Progenitor cell of endocrine pancreas (in vitro differentiated cells): ENCODE results near the gene IFNL4. TPM values are rescaled to one million over a fixed set of nuclear protein-coding genes. Genes with fewer than 3 reads are reported as not detected.
"Not testable (repeated sequence)": the region's sequence is repeated elsewhere in the genome, so short reads cannot be mapped to it uniquely, and the experiment has no call there.

Source experiments
- DNase-seq: peaks from one replicate; pipeline ENCODE4 v3.0.0; 2021; ENCODE audit warnings: low spot score; ENCODE audit not compliant: unreplicated experiment
- H3K27ac Mint-ChIP-seq: 2 replicates; pipeline ENCODE4 v1.8.0; 2021; ENCODE audit warnings: mild to moderate bottlenecking, moderate library complexity, mixed read lengths
- H3K27me3 Mint-ChIP-seq: 2 replicates; pipeline ENCODE4 v1.8.0; 2021; ENCODE audit warnings: mixed read lengths
- H3K36me3 Mint-ChIP-seq: 2 replicates; pipeline ENCODE4 v1.8.0; 2022; ENCODE audit warnings: mixed read lengths; ENCODE audit not compliant: insufficient read depth
- H3K4me1 Mint-ChIP-seq: 2 replicates; pipeline ENCODE4 v1.8.0; 2021; ENCODE audit warnings: low read depth, mixed read lengths
- H3K4me3 Mint-ChIP-seq: 2 replicates; pipeline ENCODE4 v1.8.0; 2021; ENCODE audit warnings: low read depth, mild to moderate bottlenecking, moderate library complexity, mixed read lengths
- H3K9me3 Mint-ChIP-seq: 2 replicates; pipeline ENCODE4 v1.8.0; 2021; ENCODE audit warnings: low read depth, mixed read lengths
- total RNA-seq: library from RNA; stranded (reverse); gene quantifications from 2 replicates; pipeline ENCODE4 v1.2.1, GENCODE V29; 2021
- TF ChIP-seq, protein P1 (sequence below): fragments of 200-600 bp; sonication (generic); IDR thresholded peaks from one replicate; pipeline ENCODE4 v1.5.0; 2021; ENCODE audit warnings: antibody characterized with exemption, mild to moderate bottlenecking; ENCODE audit not compliant: unreplicated experiment

The IFNL4 gene
- total RNA-seq, 1 donor from 2014 or later: not detected

DNA sequence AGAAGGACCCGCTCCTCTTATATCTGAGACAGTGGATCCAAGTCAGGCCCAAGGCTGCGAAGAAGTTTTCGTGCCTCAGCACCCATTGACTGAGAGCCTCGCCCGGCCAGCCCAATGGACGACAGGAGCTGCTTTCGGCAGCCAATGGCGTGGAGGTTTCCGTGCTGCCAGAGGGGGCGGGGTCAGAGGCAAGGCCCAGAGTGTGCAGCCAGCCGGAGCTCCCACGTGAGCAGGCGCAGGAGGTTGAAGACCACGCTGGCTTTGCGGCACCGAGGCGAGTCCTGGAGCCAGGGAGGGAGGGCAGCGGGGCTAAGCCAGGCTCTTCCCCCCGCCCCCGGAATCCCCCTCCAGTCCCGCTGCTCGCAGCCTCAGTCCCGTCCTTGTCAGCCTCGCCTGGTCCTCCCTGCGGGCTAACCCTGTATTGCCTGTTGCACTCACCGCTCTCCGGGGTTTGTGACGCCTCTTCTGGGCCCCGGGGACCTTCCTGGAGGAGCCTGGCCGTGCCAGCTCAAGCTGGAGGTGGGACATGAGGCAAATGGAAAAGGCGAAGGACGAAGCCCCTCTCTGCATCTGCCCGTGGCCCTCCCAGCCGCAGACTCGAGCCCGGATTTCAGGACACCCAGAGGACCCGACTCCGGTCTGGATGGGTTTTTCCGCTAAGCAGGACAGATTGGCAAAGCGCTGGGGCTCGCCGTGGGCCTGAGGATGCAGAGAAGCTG is 1.5 kb downstream of the IFNL4 start:
- H3K27me3 Mint-ChIP-seq: peaks cover 61% of the 10 kb centered on the region
- no peak overlapping the region for H3K27ac Mint-ChIP-seq
- no peaks in the 10 kb centered on the region for H3K36me3 Mint-ChIP-seq
- H3K9me3 Mint-ChIP-seq: no peaks in the 10 kb centered on the region
- no peak overlapping the region for H3K4me3 Mint-ChIP-seq
- H3K4me1 Mint-ChIP-seq: no peaks in the 10 kb centered on the region
- TF ChIP-seq, protein P1, sequence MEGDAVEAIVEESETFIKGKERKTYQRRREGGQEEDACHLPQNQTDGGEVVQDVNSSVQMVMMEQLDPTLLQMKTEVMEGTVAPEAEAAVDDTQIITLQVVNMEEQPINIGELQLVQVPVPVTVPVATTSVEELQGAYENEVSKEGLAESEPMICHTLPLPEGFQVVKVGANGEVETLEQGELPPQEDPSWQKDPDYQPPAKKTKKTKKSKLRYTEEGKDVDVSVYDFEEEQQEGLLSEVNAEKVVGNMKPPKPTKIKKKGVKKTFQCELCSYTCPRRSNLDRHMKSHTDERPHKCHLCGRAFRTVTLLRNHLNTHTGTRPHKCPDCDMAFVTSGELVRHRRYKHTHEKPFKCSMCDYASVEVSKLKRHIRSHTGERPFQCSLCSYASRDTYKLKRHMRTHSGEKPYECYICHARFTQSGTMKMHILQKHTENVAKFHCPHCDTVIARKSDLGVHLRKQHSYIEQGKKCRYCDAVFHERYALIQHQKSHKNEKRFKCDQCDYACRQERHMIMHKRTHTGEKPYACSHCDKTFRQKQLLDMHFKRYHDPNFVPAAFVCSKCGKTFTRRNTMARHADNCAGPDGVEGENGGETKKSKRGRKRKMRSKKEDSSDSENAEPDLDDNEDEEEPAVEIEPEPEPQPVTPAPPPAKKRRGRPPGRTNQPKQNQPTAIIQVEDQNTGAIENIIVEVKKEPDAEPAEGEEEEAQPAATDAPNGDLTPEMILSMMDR: no peak
- DNase-seq: no peak

DNA sequence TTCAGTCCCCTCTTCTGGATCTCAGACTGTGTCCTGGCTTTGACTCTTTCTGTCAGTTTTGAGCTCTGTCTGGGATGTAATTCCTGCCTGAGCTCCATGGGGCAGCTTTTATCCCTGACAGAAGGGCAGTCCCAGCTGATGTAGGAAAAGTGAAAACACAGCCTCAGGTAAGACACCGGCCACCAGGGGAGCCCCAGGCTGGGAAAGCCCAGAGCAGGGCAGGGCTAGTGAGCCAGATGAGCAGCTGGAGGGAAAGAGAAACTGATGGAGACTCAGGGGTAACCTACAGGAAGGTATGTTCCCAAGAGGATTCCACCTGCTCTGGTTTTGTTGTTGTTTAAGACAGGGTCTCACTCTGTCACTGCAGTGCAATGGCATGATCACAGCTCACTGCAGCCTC is 3.5 kb downstream of the IFNL4 start:
- H3K4me3 Mint-ChIP-seq, H3K36me3 Mint-ChIP-seq, H3K4me1 Mint-ChIP-seq, DNase-seq, H3K27ac Mint-ChIP-seq, H3K9me3 Mint-ChIP-seq: not testable (repeated sequence)
- H3K27me3 Mint-ChIP-seq: peaks cover 54% of the 10 kb centered on the region

DNA sequence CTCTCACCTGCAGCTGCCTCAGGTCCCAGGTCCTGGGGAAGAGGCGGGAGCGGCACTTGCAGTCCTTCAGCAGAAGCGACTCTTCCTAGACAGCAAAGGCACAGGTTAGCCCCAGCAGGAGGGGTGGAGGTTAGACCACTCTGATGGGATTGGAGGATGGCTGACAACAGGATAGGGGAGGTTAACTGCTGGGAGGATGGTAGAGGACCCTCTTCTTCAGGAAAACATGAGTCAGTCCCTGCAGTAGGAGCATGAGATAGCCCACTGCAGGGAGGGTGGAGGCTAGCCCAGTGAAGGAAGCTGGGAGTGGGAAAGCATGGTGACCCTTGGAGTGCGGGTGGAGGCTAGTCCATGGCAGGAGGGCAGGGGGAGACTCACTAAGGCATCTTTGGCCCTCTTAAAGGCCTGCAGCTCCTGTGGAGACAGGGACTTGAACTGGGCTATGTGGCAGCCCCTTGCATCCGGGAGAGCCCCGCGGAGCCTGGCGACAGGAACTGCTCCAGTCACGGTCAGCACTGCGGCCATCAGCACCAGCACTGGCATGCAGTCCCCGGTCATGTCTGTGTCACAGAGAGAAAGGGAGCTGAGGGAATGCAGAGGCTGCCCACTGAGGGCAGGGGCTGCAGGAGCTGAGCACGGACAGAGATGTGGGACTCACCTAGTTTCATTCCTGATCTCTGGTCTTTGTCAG is 4.1 kb downstream of the IFNL4 start, which contains the start of gene IFNL3:
Gene IFNL3, minus strand, starts transcription at position 597 of the 691 bp plus-strand sequence. Its CDS starts 39 bp downstream, at position 558.
- H3K4me1 Mint-ChIP-seq, H3K4me3 Mint-ChIP-seq, DNase-seq, H3K27ac Mint-ChIP-seq, H3K9me3 Mint-ChIP-seq, H3K36me3 Mint-ChIP-seq: not testable (repeated sequence)
- peaks cover 55% of the 10 kb centered on the region for H3K27me3 Mint-ChIP-seq

DNA sequence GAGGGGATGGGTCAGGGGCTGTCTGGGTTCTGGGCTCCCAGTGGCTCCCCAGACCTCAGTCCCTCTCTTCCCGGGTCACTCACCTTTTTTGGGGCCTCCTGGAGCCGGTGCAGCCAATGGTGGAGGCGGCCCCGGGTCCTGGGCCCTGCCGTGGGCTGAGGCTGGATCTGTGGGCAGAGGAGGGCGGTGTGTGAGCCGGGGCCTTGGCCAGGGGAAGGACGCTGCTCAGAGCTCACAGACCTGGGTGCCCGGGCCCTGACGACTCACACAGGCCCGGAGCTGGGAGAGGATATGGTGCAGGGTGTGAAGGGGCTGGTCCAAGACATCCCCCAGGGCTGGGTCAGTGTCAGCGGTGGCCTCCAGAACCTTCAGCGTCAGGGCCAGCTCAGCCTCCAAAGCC is 4.9 kb downstream of the IFNL4 start:
- H3K27ac Mint-ChIP-seq, H3K4me1 Mint-ChIP-seq, DNase-seq, H3K4me3 Mint-ChIP-seq, H3K36me3 Mint-ChIP-seq, H3K9me3 Mint-ChIP-seq: not testable (repeated sequence)
- H3K27me3 Mint-ChIP-seq: peaks cover 49% of the 10 kb centered on the region

DNA sequence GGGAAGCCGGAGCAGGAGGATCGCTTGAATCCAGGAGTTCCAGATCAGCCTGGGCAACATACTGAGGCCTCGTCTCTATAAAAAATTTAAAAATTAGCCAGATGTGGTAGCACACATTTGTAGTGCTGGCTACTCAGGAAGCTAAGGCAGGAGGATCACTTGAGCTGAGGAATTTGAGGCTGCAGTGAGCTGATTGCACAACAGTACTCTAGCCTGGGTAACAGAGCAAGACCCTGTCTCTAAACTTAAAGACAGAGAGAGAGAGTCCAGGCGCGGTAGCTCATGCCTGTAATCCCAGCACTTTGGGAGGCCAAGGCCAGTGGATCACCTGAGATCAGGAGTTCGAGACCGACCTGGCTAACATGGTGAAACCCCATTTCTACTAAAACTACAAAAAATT is 8.2 kb downstream of the IFNL4 start:
- peaks cover 52% of the 10 kb centered on the region for H3K27me3 Mint-ChIP-seq
- TF ChIP-seq, protein P1: no peak
- H3K4me3 Mint-ChIP-seq: no peak overlapping the region
- DNase-seq: no peak
- no peaks in the 10 kb centered on the region for H3K9me3 Mint-ChIP-seq
- H3K4me1 Mint-ChIP-seq: no peaks in the 10 kb centered on the region
- no peak overlapping the region for H3K27ac Mint-ChIP-seq
- no peaks in the 10 kb centered on the region for H3K36me3 Mint-ChIP-seq

DNA sequence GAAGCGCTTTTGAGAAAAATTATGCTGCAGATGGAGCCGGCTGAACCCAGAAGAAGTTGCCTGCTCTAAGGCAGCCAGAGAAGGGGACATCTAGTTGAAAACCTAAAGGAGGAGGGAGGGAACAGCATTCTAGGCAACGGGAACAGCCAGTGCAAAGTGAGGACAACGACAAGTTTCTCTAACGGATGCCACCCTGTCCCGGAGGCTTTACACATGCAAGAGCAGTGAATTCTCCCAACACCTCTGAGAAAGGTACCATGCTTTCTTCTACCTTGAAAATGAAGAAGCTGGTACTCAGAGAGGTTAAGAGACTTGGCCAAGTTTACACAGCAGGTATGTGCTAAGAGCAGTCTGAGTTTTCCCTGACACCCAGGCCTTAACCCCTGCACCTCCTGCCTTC is 9.7 kb downstream of the IFNL4 start:
- DNase-seq: no peak
- TF ChIP-seq, protein P1: no peak
- Mint-ChIP-seq H3K36me3 (no peaks in the 10 kb centered on the region), H3K9me3 (no peaks in the 10 kb centered on the region), H3K4me1 (no peaks in the 10 kb centered on the region), H3K27me3 (peaks cover 54% of the 10 kb centered on the region), H3K4me3 (no peak overlapping the region), H3K27ac (no peak overlapping the region)

DNA sequence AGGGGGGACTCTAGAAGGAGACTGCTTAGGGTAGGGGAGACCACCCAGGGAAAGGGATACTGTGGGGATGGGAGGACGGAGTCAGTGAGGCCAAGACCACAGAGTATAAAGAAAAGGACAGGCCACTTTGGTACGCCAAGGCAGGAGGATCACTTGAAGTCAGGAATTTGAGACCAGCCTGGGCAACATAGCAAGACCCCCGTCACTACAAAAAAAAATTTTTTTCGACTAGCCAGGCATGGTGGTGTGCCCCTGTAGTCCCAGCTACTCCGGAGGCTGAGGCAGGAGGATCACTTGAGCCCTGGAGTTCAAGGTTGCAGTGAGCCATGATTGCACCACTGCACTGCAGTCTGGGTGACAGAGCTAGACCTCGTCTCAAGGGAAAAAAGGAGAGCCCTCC is 10.4 kb downstream of the IFNL4 start:
- Mint-ChIP-seq H3K27me3 (peaks cover 53% of the 10 kb centered on the region), H3K9me3 (no peaks in the 10 kb centered on the region), H3K4me3 (no peak overlapping the region), H3K27ac (no peak overlapping the region), H3K36me3 (no peaks in the 10 kb centered on the region), H3K4me1 (no peaks in the 10 kb centered on the region)
- TF ChIP-seq, protein P1: no peak
- DNase-seq: no peak
